Activated T-helper 1 cell treated with Interleukin-2 at 50 U/mL for 16 hours (primary cell): Measurements from ENCODE around the gene FTH1.

ENCODE experiments used
- DNase-seq: peaks from one replicate; pipeline ENCODE4 v3.0.0-alpha.2; 2020; ENCODE audit warnings: low read depth

The FTH1 gene

GRCh38 chr11:61914471-61915171, 52.8 kb downstream of the FTH1 start:
- DNase-seq, result no peak
